Measurements from ENCODE around the gene BRD3OS. TPM values are rescaled to one million over a fixed set of nuclear protein-coding genes. Genes with fewer than 3 reads are reported as not detected.

The BRD3OS gene
- total and polyA plus RNA-seq, 10 of the 15 experiments (the other 5 are each of a cell fraction or from before 2014, with no cell fraction given) = 2.1 to 13.7 (median 10.7) TPM

DNA sequence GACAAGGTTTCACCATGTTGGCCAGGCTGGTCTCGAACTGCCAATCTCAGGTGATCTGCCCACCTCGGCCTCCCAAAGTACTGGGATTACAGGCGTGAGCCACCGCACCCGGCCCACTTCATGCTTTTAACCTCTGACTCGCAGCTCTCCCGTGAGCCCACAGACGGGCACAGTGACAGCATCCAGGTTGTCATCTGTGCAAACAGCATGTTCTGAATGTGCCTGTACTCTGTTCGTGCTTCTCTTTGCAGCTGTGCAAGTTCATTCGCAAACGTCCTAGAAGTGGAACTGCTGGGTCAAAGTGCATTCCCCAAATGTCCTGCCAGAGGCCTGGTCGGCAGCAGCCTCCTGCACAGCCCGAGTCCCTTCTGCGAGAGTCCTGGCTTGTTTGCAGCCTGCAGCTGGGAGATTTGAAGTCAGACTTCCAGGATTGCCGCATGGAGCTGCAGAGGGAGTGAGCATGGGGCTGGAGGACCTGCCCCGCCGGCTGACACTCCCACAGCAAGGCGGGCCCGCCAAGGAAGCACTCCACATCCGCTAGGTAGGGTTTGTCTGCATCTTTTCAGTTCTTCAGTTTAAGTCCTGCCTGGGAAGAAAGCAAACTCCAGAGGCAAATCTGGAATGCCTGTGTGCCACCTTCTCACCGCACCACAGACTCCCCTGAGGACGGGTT lies 3.4 kb downstream of the BRD3OS start:
- in situ Hi-C loops (cut with MboI) = no loop called here
- H3K27ac ChIP-seq (ENCODE audit: control insufficient read depth, insufficient read depth) = no peak overlapping the region
- RAD21 ChIA-PET (ENCODE audit: unreplicated experiment) = no interaction called here
- no peak overlapping the region for H3K4me2 ChIP-seq (ENCODE audit: control insufficient read depth, insufficient read depth)
- FAIRE-seq (no peak), ATAC-seq (no peak), DNase-seq (ENCODE audit: low read depth, low spot score) (no peak)
- POLR2A ChIA-PET = no interaction called here
- no peak for TF ChIP-seq BACH1 (IDR thresholded peaks at IDR 0.05; ENCODE audit: borderline replicate concordance)
- TF ChIP-seq NR2F1 (conservative IDR thresholded peaks at IDR 0.05) = no peak
- no peak for TF ChIP-seq BCL11A (IDR thresholded peaks at IDR 0.05; ENCODE audit: low read depth, low read length)
- TF ChIP-seq, protein P1, sequence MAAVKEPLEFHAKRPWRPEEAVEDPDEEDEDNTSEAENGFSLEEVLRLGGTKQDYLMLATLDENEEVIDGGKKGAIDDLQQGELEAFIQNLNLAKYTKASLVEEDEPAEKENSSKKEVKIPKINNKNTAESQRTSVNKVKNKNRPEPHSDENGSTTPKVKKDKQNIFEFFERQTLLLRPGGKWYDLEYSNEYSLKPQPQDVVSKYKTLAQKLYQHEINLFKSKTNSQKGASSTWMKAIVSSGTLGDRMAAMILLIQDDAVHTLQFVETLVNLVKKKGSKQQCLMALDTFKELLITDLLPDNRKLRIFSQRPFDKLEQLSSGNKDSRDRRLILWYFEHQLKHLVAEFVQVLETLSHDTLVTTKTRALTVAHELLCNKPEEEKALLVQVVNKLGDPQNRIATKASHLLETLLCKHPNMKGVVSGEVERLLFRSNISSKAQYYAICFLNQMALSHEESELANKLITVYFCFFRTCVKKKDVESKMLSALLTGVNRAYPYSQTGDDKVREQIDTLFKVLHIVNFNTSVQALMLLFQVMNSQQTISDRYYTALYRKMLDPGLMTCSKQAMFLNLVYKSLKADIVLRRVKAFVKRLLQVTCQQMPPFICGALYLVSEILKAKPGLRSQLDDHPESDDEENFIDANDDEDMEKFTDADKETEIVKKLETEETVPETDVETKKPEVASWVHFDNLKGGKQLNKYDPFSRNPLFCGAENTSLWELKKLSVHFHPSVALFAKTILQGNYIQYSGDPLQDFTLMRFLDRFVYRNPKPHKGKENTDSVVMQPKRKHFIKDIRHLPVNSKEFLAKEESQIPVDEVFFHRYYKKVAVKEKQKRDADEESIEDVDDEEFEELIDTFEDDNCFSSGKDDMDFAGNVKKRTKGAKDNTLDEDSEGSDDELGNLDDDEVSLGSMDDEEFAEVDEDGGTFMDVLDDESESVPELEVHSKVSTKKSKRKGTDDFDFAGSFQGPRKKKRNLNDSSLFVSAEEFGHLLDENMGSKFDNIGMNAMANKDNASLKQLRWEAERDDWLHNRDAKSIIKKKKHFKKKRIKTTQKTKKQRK (IDR thresholded peaks at IDR 0.05; ENCODE audit: low read depth, low read length) = no peak
- TF ChIP-seq TBL1XR1 (IDR thresholded peaks at IDR 0.05; ENCODE audit: low read depth, low read length) = no peak
- TF ChIP-seq FOXK2 (IDR thresholded peaks at IDR 0.05) = no peak
- no peak for TF ChIP-seq SREBF2 (IDR thresholded peaks at IDR 0.05; ENCODE audit: low read length)
- no peak for TF ChIP-seq ZNF622 (IDR thresholded peaks at IDR 0.05)
- no peaks in the 10 kb centered on the region for H3K27me3 ChIP-seq (replicated peaks in 1 of 2; ENCODE audit: control insufficient read depth in 2 of 2, insufficient read depth in 2 of 2, low read length in 1 of 2)
- SMC1A ChIA-PET (ENCODE audit: uncharacterized antibody, unreplicated experiment) = no interaction called here
- no peaks in the 10 kb centered on the region; a peak in 2 of 4 replicates for H3K36me3 ChIP-seq (ENCODE audit: control insufficient read depth in 2 of 2, insufficient read depth in 2 of 2, low read length in 1 of 2)
- peaks cover 5% of the 10 kb centered on the region for H3K4me1 ChIP-seq (ENCODE audit: control insufficient read depth, insufficient read depth, low read length)
- H3K9ac ChIP-seq (ENCODE audit: control insufficient read depth, insufficient read depth, low read length) = no peak overlapping the region
- CTCF ChIA-PET = no interaction called here
- H3K4me3 ChIP-seq = no peak overlapping the region
- H4K20me1 ChIP-seq (ENCODE audit: control insufficient read depth, insufficient read depth) = no peaks in the 10 kb centered on the region
- intact Hi-C loops (cut with micrococcal nuclease; ENCODE audit: unreplicated experiment) = no loop called here
- no peak overlapping the region for H2AFZ ChIP-seq (ENCODE audit: control insufficient read depth, low read depth, low read length)
- no peaks in the 10 kb centered on the region for H3K79me2 ChIP-seq (ENCODE audit: control insufficient read depth, insufficient read depth, low read length)
- 94% methylated on average over 22 of the region's 22 CpGs for WGBS (ENCODE audit: insufficient coverage, insufficient replicate concordance, low lambda C conversion rate, missing lambda C conversion rate)
- H3K9me3 ChIP-seq (replicated peaks; ENCODE audit: control insufficient read depth, insufficient read depth, low read length) = no peaks in the 10 kb centered on the region
- BruUV-seq (replicated peaks) = no TSS peak

Measured in GM12878 (cell line).